Fibroblast of lung (primary cell): Measurements from ENCODE around the gene ESPN.

Experiments
- CTCF ChIP-seq, 2 donors: IDR thresholded peaks in 1 of 2; conservative IDR thresholded peaks in 1 of 2; 1 replicate in 1 of 2; 2 replicates in 1 of 2; pipeline ENCODE4 v1.5.1; 2011 to 2012; ENCODE audit warnings: low read length in 2 of 2, control low read depth in 1 of 2, inconsistent platforms in 1 of 2, low read depth in 1 of 2, mild to moderate bottlenecking in 1 of 2
- EZH2 ChIP-seq: IDR thresholded peaks from 2 replicates; pipeline ENCODE4 v1.5.1; 2012; ENCODE audit warnings: low read length, control low read depth, mild to moderate bottlenecking; ENCODE audit errors: missing control alignments

- TF ChIP-seq CTCF (conservative IDR thresholded peaks at IDR 0.05 in 1 of 2, IDR thresholded peaks at IDR 0.05 in 1 of 2; ENCODE audit: low read depth in 1 of 2, low read length in 2 of 2) (no peak), EZH2 (no peak)
Observed at GRCh38 chr1:6384962-6385361, 39.6 kb upstream of the ESPN start.
